IMR-90 (cell line): ENCODE measurements around the gene ARMH1. TPM values are rescaled to one million over a fixed set of nuclear protein-coding genes. Genes with fewer than 3 reads are reported as not detected.

Experiments
- ATAC-seq: fragments of 200-7000 bp; cut with Tn5 transposase; 2 replicates; pipeline ENCODE4 v1.9.1; 2020; ENCODE audit warnings: low read depth, mild to moderate bottlenecking, moderate library complexity
- BruUV-seq: library from RNA; stranded (reverse); fragments of 400-500 nt; replicated peaks from 2 replicates; lab custom pipeline; 2021; lab: Mats Ljungman, UMichigan
- CTCF ChIA-PET: fragments of 300-600 bp; formaldehyde crosslinking; extraction: SDS; loops from one replicate; lab custom pipeline; 2021; ENCODE audit warnings: antibody characterized with exemption; lab: Yijun Ruan, JAX
- POLR2A ChIA-PET: fragments of 300-600 bp; sonication (Branson Sonifier 250); formaldehyde crosslinking; loops from one replicate; lab custom pipeline; 2022; ENCODE audit warnings: antibody characterized with exemption; ENCODE audit not compliant: unreplicated experiment; lab: Charles Lee
- DNase-seq: peaks from one replicate; pipeline ENCODE4 v3.0.0; 2013
- H2AFZ ChIP-seq: replicated peaks from 2 replicates; pipeline ENCODE3; 2013; ENCODE audit warnings: low read length, mild to moderate bottlenecking; ENCODE audit not compliant: poor library complexity
- H2AK5ac ChIP-seq: 2 replicates; pipeline ENCODE4 v1.6.1; 2013; ENCODE audit warnings: low read depth, low read length, inconsistent platforms
- H2AK9ac ChIP-seq: replicated peaks from 2 replicates; pipeline ENCODE3; 2013; ENCODE audit warnings: mild to moderate bottlenecking, low read depth, low read length, moderate library complexity; ENCODE audit not compliant: poor library complexity
- H2BK120ac ChIP-seq: 2 replicates; pipeline ENCODE4 v1.6.1; 2013; ENCODE audit warnings: low read depth, low read length, inconsistent platforms
- H2BK15ac ChIP-seq: 3 replicates; pipeline ENCODE4 v1.6.1; 2013; ENCODE audit warnings: low read depth, low read length, inconsistent platforms
- H2BK20ac ChIP-seq: 2 replicates; pipeline ENCODE4 v1.6.1; 2013; ENCODE audit warnings: low read depth, mild to moderate bottlenecking, inconsistent platforms, low read length, moderate library complexity
- H2BK5ac ChIP-seq: 2 replicates; pipeline ENCODE4 v1.6.1; 2013; ENCODE audit warnings: mild to moderate bottlenecking, low read depth, low read length, inconsistent platforms; ENCODE audit not compliant: poor library complexity, severe bottlenecking
- H3K14ac ChIP-seq: replicated peaks from 2 replicates; pipeline ENCODE4 v1.6.1; 2013; ENCODE audit warnings: low read depth, low read length, inconsistent platforms
- H3K18ac ChIP-seq: 2 replicates; pipeline ENCODE4 v1.6.1; 2013; ENCODE audit warnings: low read depth, low read length, control low read depth
- H3K23ac ChIP-seq: 2 replicates; pipeline ENCODE4 v1.6.1; 2013; ENCODE audit warnings: low read depth, low read length, inconsistent platforms
- H3K27ac ChIP-seq: 2 replicates; pipeline ENCODE4 v1.5.1; 2013; ENCODE audit warnings: mild to moderate bottlenecking, control low read depth, low read length; ENCODE audit not compliant: insufficient read depth
- H3K27me3 ChIP-seq: 2 replicates; pipeline ENCODE4 v1.6.1; 2013; ENCODE audit warnings: low read length; ENCODE audit not compliant: control insufficient read depth, insufficient read depth
- H3K36me3 ChIP-seq: 2 replicates; pipeline ENCODE4 v1.6.1; 2013; ENCODE audit warnings: low read length, mixed read lengths; ENCODE audit not compliant: control insufficient read depth, insufficient read depth
- H3K4ac ChIP-seq: 2 replicates; pipeline ENCODE4 v1.6.1; 2013; ENCODE audit warnings: low read depth, low read length, inconsistent platforms
- H3K4me1 ChIP-seq: 2 replicates; pipeline ENCODE4 v1.6.1; 2013; ENCODE audit warnings: low read length, mixed read lengths; ENCODE audit not compliant: control insufficient read depth, insufficient read depth
- H3K4me2 ChIP-seq: 2 replicates; pipeline ENCODE4 v1.6.1; 2013; ENCODE audit warnings: low read depth, mild to moderate bottlenecking, control low read depth, low read length, moderate library complexity
- H3K4me3 ChIP-seq: 2 replicates; pipeline ENCODE4 v1.5.1; 2013; ENCODE audit warnings: low read depth, mild to moderate bottlenecking, control low read depth, low read length, moderate library complexity; ENCODE audit not compliant: insufficient read depth
- H3K56ac ChIP-seq: 2 replicates; pipeline ENCODE4 v1.6.1; 2013; ENCODE audit warnings: low read length, inconsistent platforms; ENCODE audit not compliant: insufficient read depth; ENCODE audit errors: extremely low read depth
- H3K79me1 ChIP-seq, 2 experiments: 2 replicates each; pipeline ENCODE4 v1.6.1; 2013; ENCODE audit warnings: low read length in 2 of 2, inconsistent platforms in 1 of 2, low read depth in 1 of 2
- H3K9ac ChIP-seq: 2 replicates; pipeline ENCODE4 v1.6.1; 2013; ENCODE audit warnings: low read depth, low read length, control low read depth
- H3K9me1 ChIP-seq: 2 replicates; pipeline ENCODE4 v1.6.1; 2013; ENCODE audit warnings: low read length, inconsistent platforms; ENCODE audit not compliant: insufficient read depth
- H3K9me3 ChIP-seq: 2 replicates; pipeline ENCODE4 v1.6.1; 2013; ENCODE audit warnings: low read length; ENCODE audit not compliant: control insufficient read depth, insufficient read depth
- H4K20me1 ChIP-seq: 2 replicates; pipeline ENCODE4 v1.6.1; 2013; ENCODE audit warnings: low read length, inconsistent platforms; ENCODE audit not compliant: insufficient read depth
- H4K5ac ChIP-seq: 2 replicates; pipeline ENCODE4 v1.6.1; 2013; ENCODE audit warnings: mild to moderate bottlenecking, low read depth, low read length, control low read depth
- H4K8ac ChIP-seq, 2 experiments: 2 replicates each; pipeline ENCODE4 v1.6.1; 2013; ENCODE audit warnings: low read depth in 2 of 2, low read length in 2 of 2, control low read depth in 1 of 2, inconsistent platforms in 1 of 2
- H4K91ac ChIP-seq: 2 replicates; pipeline ENCODE4 v1.6.1; 2013; ENCODE audit warnings: low read depth, low read length, inconsistent platforms; ENCODE audit not compliant: insufficient read depth
- BHLHE40 ChIP-seq: fragments of 150-350 bp; IDR thresholded peaks from 2 replicates; pipeline ENCODE4 v1.6.1; 2016; ENCODE audit warnings: mild to moderate bottlenecking, low read depth, low read length
- CHD1 ChIP-seq: IDR thresholded peaks from 2 replicates; pipeline ENCODE4 v1.6.1; 2012; ENCODE audit warnings: low read depth, low read length, improper control_type of control experiment
- FOS ChIP-seq: fragments of 150-350 bp; IDR thresholded peaks from 2 replicates; pipeline ENCODE4 v1.6.1; 2016; ENCODE audit warnings: low read depth, low read length
- MAZ ChIP-seq: IDR thresholded peaks from 2 replicates; pipeline ENCODE4 v1.6.1; 2012; ENCODE audit warnings: low read depth, mild to moderate bottlenecking, low read length, improper control_type of control experiment, moderate library complexity, borderline replicate concordance
- POLR2A ChIP-seq: IDR thresholded peaks from 2 replicates; pipeline ENCODE4 v1.6.1; 2012; ENCODE audit warnings: mild to moderate bottlenecking, low read depth, low read length
- RCOR1 ChIP-seq: IDR thresholded peaks from 2 replicates; pipeline ENCODE4 v1.6.1; 2012; ENCODE audit warnings: mild to moderate bottlenecking, low read length, improper control_type of control experiment; ENCODE audit not compliant: insufficient replicate concordance
- WGBS, 2 experiments: methylation state at CpG; one replicate each; pipeline versions ENCODE4 v1.1.5 to v1.1.7; 2013; ENCODE audit warnings: missing lambda C conversion rate in 2 of 2; ENCODE audit not compliant: insufficient read length in 1 of 2; ENCODE audit errors: extremely low coverage in 2 of 2; 5-methylcytosine and 5-hydroxymethylcytosine counted together
- dilution Hi-C: fragments of 300-500 bp; cut with HindIII; formaldehyde crosslinking; loops from one replicate; pipeline ENCODE4 v1.14.3; 2018; ENCODE audit warnings: low sequenced_read_pairs; ENCODE audit not compliant: unreplicated experiment
- in situ Hi-C: fragments of 300-500 bp; cut with MboI; formaldehyde crosslinking; loops from 3 replicates; pipeline ENCODE4 v1.14.3; 2019; ENCODE audit warnings: low sequenced_read_pairs, inconsistent platforms, mixed read lengths
- intact Hi-C: fragments of 100-400 bp; cut with micrococcal nuclease; formaldehyde crosslinking; loops from 2 replicates; pipeline ENCODE4 v1.10.0; 2022
- polyA plus RNA-seq, 3 experiments: library from polyadenylated mRNA; depleted of rRNA; stranded (reverse); fragments of >200 nt; gene quantifications; 2 replicates each; pipeline ENCODE4 v1.2.3, GENCODE V29; 2012; ENCODE audit warnings: low replicate concordance in 1 of 3
- total RNA-seq: library from RNA; depleted of rRNA; stranded (reverse); fragments of >200 nt; gene quantifications from 2 replicates; pipeline ENCODE4 v1.2.3, GENCODE V29; 2012

Gene ARMH1
- total and polyA plus RNA-seq, 2 of the 4 experiments (the other 2 are of a cell fraction), result 0.36 to 0.72 TPM

- ATAC-seq (no peak), DNase-seq (no peak)
- Histone ChIP-seq H3K4me1 (peaks cover 2% of the 10 kb centered on the region; the same call in 1 of the 2 replicates), H2AK5ac (peak overlapping the region; percentile 50), H3K9ac (no peak overlapping the region), H3K36me3 (no peaks in the 10 kb centered on the region), H3K14ac (no peak overlapping the region), H4K91ac (no peak overlapping the region), H2BK120ac (no peak overlapping the region), H3K56ac (no peak overlapping the region), H3K23ac (no peak overlapping the region), H3K4me2 (no peak overlapping the region), H2BK20ac (no peak overlapping the region), H3K27ac (no peak overlapping the region), H3K27me3 (no peaks in the 10 kb centered on the region), H3K9me3 (no peaks in the 10 kb centered on the region), H3K18ac (no peak overlapping the region), H4K5ac (no peak overlapping the region), H3K9me1 (peaks cover 6% of the 10 kb centered on the region; the same call in 1 of the 2 replicates), H4K20me1 (no peaks in the 10 kb centered on the region), H2BK15ac (no peak overlapping the region), H4K8ac (no peak overlapping the region), H3K4me3 (no peak overlapping the region), H3K4ac (no peak overlapping the region), H2BK5ac (no peak overlapping the region), H3K79me1 (no peaks in the 10 kb centered on the region), H2AK9ac (peak overlapping the region; percentile 42), H2AFZ (no peak overlapping the region)
- CTCF ChIA-PET, result no interaction called here
- dilution Hi-C loops (no loop called here), intact Hi-C loops (no loop called here), in situ Hi-C loops (no loop called here)
- POLR2A ChIA-PET, result no interaction called here
- 90% methylated on average over 13 of the region's 28 CpGs; no CpG with 5 or more reads in 1 of the 2 experiments for WGBS, 2 experiments
- no TSS peak for BruUV-seq
- TF ChIP-seq POLR2A (no peak), RCOR1 (no peak), MAZ (no peak), FOS (no peak), CHD1 (no peak), BHLHE40 (no peak)
These were observed 49.2 kb downstream of the ARMH1 start for GRCh38 chr1:44723496-44724295.
